Smooth muscle cell (in vitro differentiated cells): ENCODE results near the gene SLC25A19. TPM values are rescaled to one million over a fixed set of nuclear protein-coding genes. Genes with fewer than 3 reads are reported as not detected.

Source experiments
- DNase-seq: peaks from one replicate; lab custom pipeline; 2025; ENCODE audit not compliant: unreplicated experiment; lab: John Stamatoyannopoulos, UW
- H2AFZ ChIP-seq: fragments of 200-600 bp; sonication (generic); 2 replicates; pipeline ENCODE4 v1.6.0; 2016; ENCODE audit warnings: antibody characterized with exemption, low read depth, mild to moderate bottlenecking
- H3F3A ChIP-seq: fragments of 200-600 bp; sonication (generic); 2 replicates; pipeline ENCODE4 v1.6.0; 2017; ENCODE audit warnings: antibody characterized with exemption, low read depth
- H3K27ac ChIP-seq: fragments of 200-600 bp; sonication (generic); 2 replicates; pipeline ENCODE4 v1.5.1; 2016; ENCODE audit warnings: low read depth, mild to moderate bottlenecking
- H3K27me3 ChIP-seq: fragments of 200-600 bp; sonication (generic); 2 replicates; pipeline ENCODE4 v1.6.1; 2016; ENCODE audit warnings: low read depth, mild to moderate bottlenecking
- H3K36me3 ChIP-seq: fragments of 200-600 bp; sonication (generic); 2 replicates; pipeline ENCODE4 v1.5.1; 2016; ENCODE audit warnings: low read depth
- H3K4me1 ChIP-seq: fragments of 200-600 bp; sonication (generic); 2 replicates; pipeline ENCODE4 v1.5.1; 2016; ENCODE audit warnings: low read depth
- H3K4me2 ChIP-seq: fragments of 200-600 bp; sonication (generic); 2 replicates; pipeline ENCODE4 v1.6.0; 2016; ENCODE audit warnings: mild to moderate bottlenecking
- H3K4me3 ChIP-seq: fragments of 200-600 bp; sonication (generic); 2 replicates; pipeline ENCODE4 v1.5.1; 2016; ENCODE audit warnings: mild to moderate bottlenecking
- H3K79me2 ChIP-seq: fragments of 200-600 bp; sonication (generic); 2 replicates; pipeline ENCODE4 v1.6.0; 2016; ENCODE audit warnings: low read depth, mild to moderate bottlenecking
- H3K9ac ChIP-seq: fragments of 200-600 bp; sonication (generic); 2 replicates; pipeline ENCODE4 v1.6.0; 2016; ENCODE audit warnings: low read depth
- H3K9me3 ChIP-seq: fragments of 200-600 bp; sonication (generic); replicated peaks from 2 replicates; pipeline ENCODE4 v1.5.1; 2016; ENCODE audit warnings: low read depth
- H4K20me1 ChIP-seq: fragments of 200-600 bp; sonication (generic); 2 replicates; pipeline ENCODE4 v1.6.0; 2016; ENCODE audit warnings: low read depth
- WGBS: methylation state at CpG from one replicate; pipeline ENCODE4 v1.1.7; 2016; ENCODE audit warnings: low lambda C conversion rate; 5-methylcytosine and 5-hydroxymethylcytosine counted together
- polyA plus RNA-seq: library from polyadenylated mRNA; unstranded; fragments of >200 nt; fragmentation: Nextera tagmentation; extraction: Ambion mirVana; gene quantifications from 2 replicates; pipeline ENCODE4 v1.2.1, GENCODE V29; 2016
- total RNA-seq: library from RNA; depleted of rRNA; stranded (reverse); fragments of >200 nt; gene quantifications from 2 replicates; pipeline ENCODE4 v1.2.3, GENCODE V29; 2014
- TF ChIP-seq, protein P1 (sequence below): fragments of 200-600 bp; sonication (generic); IDR thresholded peaks from 2 replicates; pipeline ENCODE4 v1.5.1; 2017; ENCODE audit warnings: borderline replicate concordance, mild to moderate bottlenecking, antibody characterized with exemption; ENCODE audit not compliant: insufficient read depth, poor library complexity, severe bottlenecking

The SLC25A19 gene
- total and polyA plus RNA-seq, 2 experiments from 2014 or later, result 1.9 to 3.6 TPM

DNA sequence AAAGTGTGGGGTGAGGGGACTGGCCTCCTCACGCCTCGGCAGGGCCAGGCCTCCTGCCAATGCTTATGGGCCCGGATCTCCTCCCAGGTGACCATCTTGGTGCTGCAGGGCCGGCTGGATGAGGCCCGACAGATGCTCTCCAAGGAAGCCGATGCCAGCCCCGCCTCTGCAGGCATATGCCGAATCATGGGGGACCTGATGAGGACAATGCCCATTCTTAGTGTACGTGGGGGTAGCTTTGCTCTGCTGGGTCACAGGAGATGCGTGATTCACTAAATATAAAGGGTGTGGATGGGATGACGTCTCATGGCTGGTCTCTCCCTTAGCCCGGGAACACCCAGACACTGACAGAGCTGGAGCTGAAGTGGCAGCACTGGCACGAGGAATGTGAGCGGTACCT, 64.2 kb downstream of the SLC25A19 start:
- WGBS, result 90% methylated on average over 14 of the region's 14 CpGs
- no peaks in the 10 kb centered on the region for H3F3A ChIP-seq
- no peaks in the 10 kb centered on the region for H4K20me1 ChIP-seq
- no peaks in the 10 kb centered on the region for H3K27me3 ChIP-seq
- TF ChIP-seq, protein P1, sequence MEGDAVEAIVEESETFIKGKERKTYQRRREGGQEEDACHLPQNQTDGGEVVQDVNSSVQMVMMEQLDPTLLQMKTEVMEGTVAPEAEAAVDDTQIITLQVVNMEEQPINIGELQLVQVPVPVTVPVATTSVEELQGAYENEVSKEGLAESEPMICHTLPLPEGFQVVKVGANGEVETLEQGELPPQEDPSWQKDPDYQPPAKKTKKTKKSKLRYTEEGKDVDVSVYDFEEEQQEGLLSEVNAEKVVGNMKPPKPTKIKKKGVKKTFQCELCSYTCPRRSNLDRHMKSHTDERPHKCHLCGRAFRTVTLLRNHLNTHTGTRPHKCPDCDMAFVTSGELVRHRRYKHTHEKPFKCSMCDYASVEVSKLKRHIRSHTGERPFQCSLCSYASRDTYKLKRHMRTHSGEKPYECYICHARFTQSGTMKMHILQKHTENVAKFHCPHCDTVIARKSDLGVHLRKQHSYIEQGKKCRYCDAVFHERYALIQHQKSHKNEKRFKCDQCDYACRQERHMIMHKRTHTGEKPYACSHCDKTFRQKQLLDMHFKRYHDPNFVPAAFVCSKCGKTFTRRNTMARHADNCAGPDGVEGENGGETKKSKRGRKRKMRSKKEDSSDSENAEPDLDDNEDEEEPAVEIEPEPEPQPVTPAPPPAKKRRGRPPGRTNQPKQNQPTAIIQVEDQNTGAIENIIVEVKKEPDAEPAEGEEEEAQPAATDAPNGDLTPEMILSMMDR, result no peak
- no peak overlapping the region for H3K9ac ChIP-seq
- no peak overlapping the region for H3K4me2 ChIP-seq
- H3K36me3 ChIP-seq, result no peaks in the 10 kb centered on the region
- no peak overlapping the region for H2AFZ ChIP-seq
- no peaks in the 10 kb centered on the region for H3K4me1 ChIP-seq
- no peak overlapping the region for H3K4me3 ChIP-seq
- H3K79me2 ChIP-seq, result no peaks in the 10 kb centered on the region
- no peaks in the 10 kb centered on the region for H3K9me3 ChIP-seq
- no peak for DNase-seq
- no peak overlapping the region for H3K27ac ChIP-seq

Other genes starting within 250 kb of the SLC25A19 start
- 233 and 309 TPM in 2 replicates for gene ATP5PD, start 242.5 kb downstream of the SLC25A19 start, total RNA-seq
- gene ATP5PD, start 242.5 kb downstream of the SLC25A19 start, polyA plus RNA-seq, result 318 and 321 TPM in 2 replicates
- 18.2 and 27.3 TPM in 2 replicates for gene KCTD2, start 242.2 kb downstream of the SLC25A19 start, total RNA-seq
- gene KCTD2, start 242.2 kb downstream of the SLC25A19 start, polyA plus RNA-seq, result 11.1 and 12.7 TPM in 2 replicates
- gene SLC16A5, start 201.5 kb downstream of the SLC25A19 start, total RNA-seq, result 11.1 and 17.1 TPM in 2 replicates
- 19.5 and 22.0 TPM in 2 replicates for gene SLC16A5, start 201.5 kb downstream of the SLC25A19 start, polyA plus RNA-seq
- 3.0 and 6.8 TPM in 2 replicates for gene ARMC7, start 179.5 kb downstream of the SLC25A19 start, total RNA-seq
- gene ARMC7, start 179.5 kb downstream of the SLC25A19 start, polyA plus RNA-seq, result 1.8 and 3.5 TPM in 2 replicates
- 25.8 and 39.9 TPM in 2 replicates for gene NT5C, start 157.7 kb downstream of the SLC25A19 start, total RNA-seq
- gene NT5C, start 157.7 kb downstream of the SLC25A19 start, polyA plus RNA-seq, result 46.8 and 53.5 TPM in 2 replicates
- gene JPT1, start 134.9 kb downstream of the SLC25A19 start, total RNA-seq, result 103 and 141 TPM in 2 replicates
- gene JPT1, start 134.9 kb downstream of the SLC25A19 start, polyA plus RNA-seq, result 240 and 288 TPM in 2 replicates
- 104 and 111 TPM in 2 replicates for gene SUMO2, start 106.5 kb downstream of the SLC25A19 start, total RNA-seq
- 416 and 419 TPM in 2 replicates for gene SUMO2, start 106.5 kb downstream of the SLC25A19 start, polyA plus RNA-seq
- 24.0 and 29.2 TPM in 2 replicates for gene NUP85, start 83.8 kb downstream of the SLC25A19 start, total RNA-seq
- gene NUP85, start 83.8 kb downstream of the SLC25A19 start, polyA plus RNA-seq, result 43.2 and 48.0 TPM in 2 replicates
- gene GGA3, start 27.8 kb downstream of the SLC25A19 start, total RNA-seq, result 16.1 and 20.5 TPM in 2 replicates
- gene GGA3, start 27.8 kb downstream of the SLC25A19 start, polyA plus RNA-seq, result 23.7 and 23.9 TPM in 2 replicates
- gene MRPS7, start 27.6 kb downstream of the SLC25A19 start, total RNA-seq, result 35.1 and 37.6 TPM in 2 replicates
- 97.2 and 111 TPM in 2 replicates for gene MRPS7, start 27.6 kb downstream of the SLC25A19 start, polyA plus RNA-seq
- gene MIF4GD, start 18.2 kb downstream of the SLC25A19 start, total RNA-seq, result 5.3 and 6.2 TPM in 2 replicates
- 17.0 and 20.8 TPM in 2 replicates for gene MIF4GD, start 18.2 kb downstream of the SLC25A19 start, polyA plus RNA-seq
- 62.4 and 76.5 TPM in 2 replicates for gene GRB2, start 116.2 kb upstream of the SLC25A19 start, total RNA-seq
- gene GRB2, start 116.2 kb upstream of the SLC25A19 start, polyA plus RNA-seq, result 80.1 and 83.2 TPM in 2 replicates
- 18.4 and 35.9 TPM in 2 replicates for gene TMEM94, start 167.2 kb upstream of the SLC25A19 start, total RNA-seq
- 25.9 and 26.3 TPM in 2 replicates for gene TMEM94, start 167.2 kb upstream of the SLC25A19 start, polyA plus RNA-seq
- gene CASKIN2, start 226.1 kb upstream of the SLC25A19 start, total RNA-seq, result 2.6 and 4.2 TPM in 2 replicates
- gene CASKIN2, start 226.1 kb upstream of the SLC25A19 start, polyA plus RNA-seq, result 8.0 and 10.9 TPM in 2 replicates
- 12.5 and 15.1 TPM in 2 replicates for gene TSEN54, start 227.1 kb upstream of the SLC25A19 start, total RNA-seq
- 15.1 and 27.7 TPM in 2 replicates for gene TSEN54, start 227.1 kb upstream of the SLC25A19 start, polyA plus RNA-seq
- gene LLGL2, start 236.3 kb upstream of the SLC25A19 start, total RNA-seq, result 7.6 and 9.9 TPM in 2 replicates
- gene LLGL2, start 236.3 kb upstream of the SLC25A19 start, polyA plus RNA-seq, result 12.7 and 33.5 TPM in 2 replicates